Mammary epithelial cell (primary cell): ENCODE measurements around the gene FAM78B.

Experiments
- CTCF ChIP-seq, 2 donors: IDR thresholded peaks in 1 of 2; conservative IDR thresholded peaks in 1 of 2; 2 replicates each; pipeline ENCODE4 v1.5.1; 2011 to 2012; ENCODE audit warnings: inconsistent platforms in 2 of 2, low read length in 2 of 2, mild to moderate bottlenecking in 2 of 2, control low read depth in 1 of 2, low read depth in 1 of 2; ENCODE audit not compliant: insufficient read depth in 1 of 2; ENCODE audit errors: extremely low read depth in 1 of 2
- EZH2 ChIP-seq: IDR thresholded peaks from 2 replicates; pipeline ENCODE4 v1.6.1; 2012; ENCODE audit warnings: low read length, inconsistent platforms, borderline replicate concordance

- TF ChIP-seq CTCF (conservative IDR thresholded peaks at IDR 0.05 in 1 of 2, IDR thresholded peaks at IDR 0.05 in 1 of 2; ENCODE audit: extremely low read depth in 1 of 2, insufficient read depth in 1 of 2, low read depth in 1 of 2, low read length in 2 of 2) (no peak), EZH2 (no peak)
Observed at GRCh38 chr1:166120281-166120680, 46.5 kb downstream of the FAM78B start.
